Stomach (tissue), 4 donors: Measurements from ENCODE around the gene GRAMD1A.

Experiments used
- EP300 ChIP-seq: sonication (generic); formaldehyde crosslinking; IDR thresholded peaks from one replicate; pipeline ENCODE4 v1.6.1; 2017; ENCODE audit warnings: antibody characterized with exemption
- POLR2A ChIP-seq, 4 donors: fragments of 450-650 bp; IDR thresholded peaks; one replicate each; pipeline ENCODE4 v1.6.1; 2016; ENCODE audit warnings: antibody characterized with exemption in 4 of 4, control low read depth in 2 of 4, mild to moderate bottlenecking in 1 of 4, moderate library complexity in 1 of 4
- POLR2AphosphoS5 ChIP-seq, 3 donors: sonication (generic); formaldehyde crosslinking; IDR thresholded peaks; one replicate each; pipeline ENCODE4 v1.6.1; 2016; ENCODE audit warnings: antibody characterized with exemption in 3 of 3
- TF ChIP-seq, protein P1 (sequence below), 7 experiments: fragments of 450-650 bp in 4 of 7; fragments of 200-600 bp in 3 of 7; sonication (generic) in 3 of 7; IDR thresholded peaks; one replicate each; pipeline ENCODE4 v1.5.1; 2016 to 2019; ENCODE audit warnings: antibody characterized with exemption in 7 of 7, control low read depth in 2 of 7, mild to moderate bottlenecking in 1 of 7

DNA sequence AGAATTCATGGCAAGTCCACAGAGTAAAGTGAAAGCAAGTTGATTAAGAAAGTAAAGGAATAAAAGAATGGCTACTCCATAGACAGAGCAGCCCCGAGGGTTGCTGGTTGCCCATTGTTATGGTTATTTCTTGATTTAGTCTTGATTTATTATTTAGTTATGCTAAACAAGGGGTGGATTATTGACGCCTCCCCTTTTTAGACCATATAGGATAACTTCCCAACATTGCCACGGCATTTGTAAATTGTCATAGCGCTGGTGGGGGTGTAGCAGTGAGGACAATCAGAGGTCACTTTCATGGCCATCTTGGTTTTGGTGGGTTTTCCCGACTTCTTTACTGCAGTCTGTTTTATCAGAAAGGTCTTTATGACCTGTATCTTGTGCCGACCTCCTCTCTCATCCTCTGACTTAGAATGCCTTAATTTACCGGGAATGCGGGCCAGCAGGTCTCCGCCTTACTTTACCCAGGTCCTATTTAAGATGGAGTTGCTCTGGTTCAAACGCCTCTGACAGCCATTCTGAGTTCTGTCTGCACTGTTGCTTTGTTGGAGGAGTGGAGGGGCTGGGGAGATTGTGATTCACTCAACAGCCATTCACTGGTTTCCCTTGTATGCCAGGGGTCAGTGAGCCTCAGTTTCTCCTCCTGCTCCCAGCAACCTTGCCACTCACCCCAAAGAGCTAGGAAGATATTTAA lies 69.0 kb downstream of the GRAMD1A start:
- TF ChIP-seq, protein P1, sequence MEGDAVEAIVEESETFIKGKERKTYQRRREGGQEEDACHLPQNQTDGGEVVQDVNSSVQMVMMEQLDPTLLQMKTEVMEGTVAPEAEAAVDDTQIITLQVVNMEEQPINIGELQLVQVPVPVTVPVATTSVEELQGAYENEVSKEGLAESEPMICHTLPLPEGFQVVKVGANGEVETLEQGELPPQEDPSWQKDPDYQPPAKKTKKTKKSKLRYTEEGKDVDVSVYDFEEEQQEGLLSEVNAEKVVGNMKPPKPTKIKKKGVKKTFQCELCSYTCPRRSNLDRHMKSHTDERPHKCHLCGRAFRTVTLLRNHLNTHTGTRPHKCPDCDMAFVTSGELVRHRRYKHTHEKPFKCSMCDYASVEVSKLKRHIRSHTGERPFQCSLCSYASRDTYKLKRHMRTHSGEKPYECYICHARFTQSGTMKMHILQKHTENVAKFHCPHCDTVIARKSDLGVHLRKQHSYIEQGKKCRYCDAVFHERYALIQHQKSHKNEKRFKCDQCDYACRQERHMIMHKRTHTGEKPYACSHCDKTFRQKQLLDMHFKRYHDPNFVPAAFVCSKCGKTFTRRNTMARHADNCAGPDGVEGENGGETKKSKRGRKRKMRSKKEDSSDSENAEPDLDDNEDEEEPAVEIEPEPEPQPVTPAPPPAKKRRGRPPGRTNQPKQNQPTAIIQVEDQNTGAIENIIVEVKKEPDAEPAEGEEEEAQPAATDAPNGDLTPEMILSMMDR (IDR thresholded peaks at IDR 0.05), result no peak
- no peak for TF ChIP-seq POLR2A (IDR thresholded peaks at IDR 0.05)
- TF ChIP-seq EP300, result no peak
- no peak for TF ChIP-seq POLR2AphosphoS5 (IDR thresholded peaks at IDR 0.05)
